Measurements from ENCODE around the gene COX17.
A peak's percentile ranks its signal among the peaks of the same experiment; 100 is the strongest.
"Not testable (repeated sequence)": the region's sequence is repeated elsewhere in the genome, so short reads cannot be mapped to it uniquely, and the experiment has no call there.

COX17 gene

GRCh38 chr3:119676771-119677640 is at the start of gene COX17:
Gene COX17, minus strand, starts transcription at chr3:119677406. Its CDS starts 96 bp downstream, at chr3:119677310.
- peak; percentile 85 for DNase-seq (ENCODE audit: low read depth, low spot score)

- no peak for DNase-seq (ENCODE audit: low read depth, low spot score)
These were observed 49.7 kb upstream of the COX17 start for GRCh38 chr3:119726909-119727308.

- no peak for DNase-seq (ENCODE audit: low read depth, low spot score)
These were observed 45.8 kb upstream of the COX17 start for GRCh38 chr3:119723022-119723421.

GRCh38 chr3:119717520-119717919 is 40.3 kb upstream of the COX17 start:
- no peak for DNase-seq (ENCODE audit: low read depth, low spot score)

- no peak for DNase-seq (ENCODE audit: low read depth, low spot score)
These were observed 39.8 kb upstream of the COX17 start for GRCh38 chr3:119716998-119717397.

- DNase-seq (ENCODE audit: low read depth, low spot score), result no peak
These were observed 37.9 kb upstream of the COX17 start for GRCh38 chr3:119715105-119715504.

GRCh38 chr3:119703820-119704531 is 26.8 kb upstream of the COX17 start:
- DNase-seq (ENCODE audit: low read depth, low spot score), result no peak

GRCh38 chr3:119702530-119703527 is 25.6 kb upstream of the COX17 start, which contains the start of gene CFAP91:
Gene CFAP91, plus strand, starts transcription at chr3:119703022. Its CDS starts 77 bp downstream, at chr3:119703099.
- DNase-seq (ENCODE audit: low read depth, low spot score), result peak; percentile 59

GRCh38 chr3:119700920-119701734 is 23.9 kb upstream of the COX17 start:
- DNase-seq (ENCODE audit: low read depth, low spot score), result no peak

- no peak for DNase-seq (ENCODE audit: low read depth, low spot score)
These were observed 23.2 kb upstream of the COX17 start for GRCh38 chr3:119700269-119700919.

- no peak for DNase-seq (ENCODE audit: low read depth, low spot score)
These were observed 20.2 kb upstream of the COX17 start for GRCh38 chr3:119697394-119697793.

- no peak for DNase-seq (ENCODE audit: low read depth, low spot score)
These were observed 18.3 kb upstream of the COX17 start for GRCh38 chr3:119695480-119695879.

- DNase-seq (ENCODE audit: low read depth, low spot score), result no peak
These were observed 12.9 kb upstream of the COX17 start for GRCh38 chr3:119690043-119690656.

- DNase-seq (ENCODE audit: low read depth, low spot score), result no peak
These were observed 6.2 kb upstream of the COX17 start for GRCh38 chr3:119683421-119683820.

GRCh38 chr3:119681279-119681678 is 4.1 kb upstream of the COX17 start:
- DNase-seq (ENCODE audit: low read depth, low spot score), result no peak

GRCh38 chr3:119679874-119680273 is 2.7 kb upstream of the COX17 start:
- no peak for DNase-seq (ENCODE audit: low read depth, low spot score)

- DNase-seq (ENCODE audit: low read depth, low spot score), result not testable (repeated sequence)
These were observed 1.0 kb upstream of the COX17 start for GRCh38 chr3:119678209-119678608.

GRCh38 chr3:119677641-119677934 is 382 bp upstream of the COX17 start:
- no peak for DNase-seq (ENCODE audit: low read depth, low spot score)

- DNase-seq (ENCODE audit: low read depth, low spot score), result no peak
These were observed 1.2 kb downstream of the COX17 start for GRCh38 chr3:119676020-119676419.

Data from smooth muscle cell of the brain vasculature (primary cell).